Measurements from ENCODE around the gene C9. TPM values are rescaled to one million over a fixed set of nuclear protein-coding genes. Genes with fewer than 3 reads are reported as not detected.

The C9 gene
- total and polyA plus RNA-seq, 2 experiments from 2014 or later = not detected

- TF ChIP-seq, protein P1, sequence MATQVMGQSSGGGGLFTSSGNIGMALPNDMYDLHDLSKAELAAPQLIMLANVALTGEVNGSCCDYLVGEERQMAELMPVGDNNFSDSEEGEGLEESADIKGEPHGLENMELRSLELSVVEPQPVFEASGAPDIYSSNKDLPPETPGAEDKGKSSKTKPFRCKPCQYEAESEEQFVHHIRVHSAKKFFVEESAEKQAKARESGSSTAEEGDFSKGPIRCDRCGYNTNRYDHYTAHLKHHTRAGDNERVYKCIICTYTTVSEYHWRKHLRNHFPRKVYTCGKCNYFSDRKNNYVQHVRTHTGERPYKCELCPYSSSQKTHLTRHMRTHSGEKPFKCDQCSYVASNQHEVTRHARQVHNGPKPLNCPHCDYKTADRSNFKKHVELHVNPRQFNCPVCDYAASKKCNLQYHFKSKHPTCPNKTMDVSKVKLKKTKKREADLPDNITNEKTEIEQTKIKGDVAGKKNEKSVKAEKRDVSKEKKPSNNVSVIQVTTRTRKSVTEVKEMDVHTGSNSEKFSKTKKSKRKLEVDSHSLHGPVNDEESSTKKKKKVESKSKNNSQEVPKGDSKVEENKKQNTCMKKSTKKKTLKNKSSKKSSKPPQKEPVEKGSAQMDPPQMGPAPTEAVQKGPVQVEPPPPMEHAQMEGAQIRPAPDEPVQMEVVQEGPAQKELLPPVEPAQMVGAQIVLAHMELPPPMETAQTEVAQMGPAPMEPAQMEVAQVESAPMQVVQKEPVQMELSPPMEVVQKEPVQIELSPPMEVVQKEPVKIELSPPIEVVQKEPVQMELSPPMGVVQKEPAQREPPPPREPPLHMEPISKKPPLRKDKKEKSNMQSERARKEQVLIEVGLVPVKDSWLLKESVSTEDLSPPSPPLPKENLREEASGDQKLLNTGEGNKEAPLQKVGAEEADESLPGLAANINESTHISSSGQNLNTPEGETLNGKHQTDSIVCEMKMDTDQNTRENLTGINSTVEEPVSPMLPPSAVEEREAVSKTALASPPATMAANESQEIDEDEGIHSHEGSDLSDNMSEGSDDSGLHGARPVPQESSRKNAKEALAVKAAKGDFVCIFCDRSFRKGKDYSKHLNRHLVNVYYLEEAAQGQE (IDR thresholded peaks at IDR 0.05; ENCODE audit: unreplicated experiment) = no peak
- TF ChIP-seq ETS1 (IDR thresholded peaks at IDR 0.05) (no peak), ZNF114 (CRISPR knock-in tag; IDR thresholded peaks at IDR 0.05) (no peak), EZH2 (IDR thresholded peaks at IDR 0.05; ENCODE audit: low read depth, unreplicated experiment) (no peak), ZNF331 (CRISPR knock-in tag; IDR thresholded peaks at IDR 0.05; ENCODE audit: low read depth) (no peak), CREB1 (CRISPR knock-in tag; IDR thresholded peaks at IDR 0.05; ENCODE audit: low read depth) (no peak), NANOG (IDR thresholded peaks at IDR 0.05; ENCODE audit: borderline replicate concordance) (no peak), EZH2phosphoT487 (IDR thresholded peaks at IDR 0.05; ENCODE audit: unreplicated experiment) (no peak)
- TF ChIP-seq, protein P2, sequence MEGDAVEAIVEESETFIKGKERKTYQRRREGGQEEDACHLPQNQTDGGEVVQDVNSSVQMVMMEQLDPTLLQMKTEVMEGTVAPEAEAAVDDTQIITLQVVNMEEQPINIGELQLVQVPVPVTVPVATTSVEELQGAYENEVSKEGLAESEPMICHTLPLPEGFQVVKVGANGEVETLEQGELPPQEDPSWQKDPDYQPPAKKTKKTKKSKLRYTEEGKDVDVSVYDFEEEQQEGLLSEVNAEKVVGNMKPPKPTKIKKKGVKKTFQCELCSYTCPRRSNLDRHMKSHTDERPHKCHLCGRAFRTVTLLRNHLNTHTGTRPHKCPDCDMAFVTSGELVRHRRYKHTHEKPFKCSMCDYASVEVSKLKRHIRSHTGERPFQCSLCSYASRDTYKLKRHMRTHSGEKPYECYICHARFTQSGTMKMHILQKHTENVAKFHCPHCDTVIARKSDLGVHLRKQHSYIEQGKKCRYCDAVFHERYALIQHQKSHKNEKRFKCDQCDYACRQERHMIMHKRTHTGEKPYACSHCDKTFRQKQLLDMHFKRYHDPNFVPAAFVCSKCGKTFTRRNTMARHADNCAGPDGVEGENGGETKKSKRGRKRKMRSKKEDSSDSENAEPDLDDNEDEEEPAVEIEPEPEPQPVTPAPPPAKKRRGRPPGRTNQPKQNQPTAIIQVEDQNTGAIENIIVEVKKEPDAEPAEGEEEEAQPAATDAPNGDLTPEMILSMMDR (conservative IDR thresholded peaks at IDR 0.05; ENCODE audit: low read depth in 2 of 2) = no peak
- TF ChIP-seq, protein P3, sequence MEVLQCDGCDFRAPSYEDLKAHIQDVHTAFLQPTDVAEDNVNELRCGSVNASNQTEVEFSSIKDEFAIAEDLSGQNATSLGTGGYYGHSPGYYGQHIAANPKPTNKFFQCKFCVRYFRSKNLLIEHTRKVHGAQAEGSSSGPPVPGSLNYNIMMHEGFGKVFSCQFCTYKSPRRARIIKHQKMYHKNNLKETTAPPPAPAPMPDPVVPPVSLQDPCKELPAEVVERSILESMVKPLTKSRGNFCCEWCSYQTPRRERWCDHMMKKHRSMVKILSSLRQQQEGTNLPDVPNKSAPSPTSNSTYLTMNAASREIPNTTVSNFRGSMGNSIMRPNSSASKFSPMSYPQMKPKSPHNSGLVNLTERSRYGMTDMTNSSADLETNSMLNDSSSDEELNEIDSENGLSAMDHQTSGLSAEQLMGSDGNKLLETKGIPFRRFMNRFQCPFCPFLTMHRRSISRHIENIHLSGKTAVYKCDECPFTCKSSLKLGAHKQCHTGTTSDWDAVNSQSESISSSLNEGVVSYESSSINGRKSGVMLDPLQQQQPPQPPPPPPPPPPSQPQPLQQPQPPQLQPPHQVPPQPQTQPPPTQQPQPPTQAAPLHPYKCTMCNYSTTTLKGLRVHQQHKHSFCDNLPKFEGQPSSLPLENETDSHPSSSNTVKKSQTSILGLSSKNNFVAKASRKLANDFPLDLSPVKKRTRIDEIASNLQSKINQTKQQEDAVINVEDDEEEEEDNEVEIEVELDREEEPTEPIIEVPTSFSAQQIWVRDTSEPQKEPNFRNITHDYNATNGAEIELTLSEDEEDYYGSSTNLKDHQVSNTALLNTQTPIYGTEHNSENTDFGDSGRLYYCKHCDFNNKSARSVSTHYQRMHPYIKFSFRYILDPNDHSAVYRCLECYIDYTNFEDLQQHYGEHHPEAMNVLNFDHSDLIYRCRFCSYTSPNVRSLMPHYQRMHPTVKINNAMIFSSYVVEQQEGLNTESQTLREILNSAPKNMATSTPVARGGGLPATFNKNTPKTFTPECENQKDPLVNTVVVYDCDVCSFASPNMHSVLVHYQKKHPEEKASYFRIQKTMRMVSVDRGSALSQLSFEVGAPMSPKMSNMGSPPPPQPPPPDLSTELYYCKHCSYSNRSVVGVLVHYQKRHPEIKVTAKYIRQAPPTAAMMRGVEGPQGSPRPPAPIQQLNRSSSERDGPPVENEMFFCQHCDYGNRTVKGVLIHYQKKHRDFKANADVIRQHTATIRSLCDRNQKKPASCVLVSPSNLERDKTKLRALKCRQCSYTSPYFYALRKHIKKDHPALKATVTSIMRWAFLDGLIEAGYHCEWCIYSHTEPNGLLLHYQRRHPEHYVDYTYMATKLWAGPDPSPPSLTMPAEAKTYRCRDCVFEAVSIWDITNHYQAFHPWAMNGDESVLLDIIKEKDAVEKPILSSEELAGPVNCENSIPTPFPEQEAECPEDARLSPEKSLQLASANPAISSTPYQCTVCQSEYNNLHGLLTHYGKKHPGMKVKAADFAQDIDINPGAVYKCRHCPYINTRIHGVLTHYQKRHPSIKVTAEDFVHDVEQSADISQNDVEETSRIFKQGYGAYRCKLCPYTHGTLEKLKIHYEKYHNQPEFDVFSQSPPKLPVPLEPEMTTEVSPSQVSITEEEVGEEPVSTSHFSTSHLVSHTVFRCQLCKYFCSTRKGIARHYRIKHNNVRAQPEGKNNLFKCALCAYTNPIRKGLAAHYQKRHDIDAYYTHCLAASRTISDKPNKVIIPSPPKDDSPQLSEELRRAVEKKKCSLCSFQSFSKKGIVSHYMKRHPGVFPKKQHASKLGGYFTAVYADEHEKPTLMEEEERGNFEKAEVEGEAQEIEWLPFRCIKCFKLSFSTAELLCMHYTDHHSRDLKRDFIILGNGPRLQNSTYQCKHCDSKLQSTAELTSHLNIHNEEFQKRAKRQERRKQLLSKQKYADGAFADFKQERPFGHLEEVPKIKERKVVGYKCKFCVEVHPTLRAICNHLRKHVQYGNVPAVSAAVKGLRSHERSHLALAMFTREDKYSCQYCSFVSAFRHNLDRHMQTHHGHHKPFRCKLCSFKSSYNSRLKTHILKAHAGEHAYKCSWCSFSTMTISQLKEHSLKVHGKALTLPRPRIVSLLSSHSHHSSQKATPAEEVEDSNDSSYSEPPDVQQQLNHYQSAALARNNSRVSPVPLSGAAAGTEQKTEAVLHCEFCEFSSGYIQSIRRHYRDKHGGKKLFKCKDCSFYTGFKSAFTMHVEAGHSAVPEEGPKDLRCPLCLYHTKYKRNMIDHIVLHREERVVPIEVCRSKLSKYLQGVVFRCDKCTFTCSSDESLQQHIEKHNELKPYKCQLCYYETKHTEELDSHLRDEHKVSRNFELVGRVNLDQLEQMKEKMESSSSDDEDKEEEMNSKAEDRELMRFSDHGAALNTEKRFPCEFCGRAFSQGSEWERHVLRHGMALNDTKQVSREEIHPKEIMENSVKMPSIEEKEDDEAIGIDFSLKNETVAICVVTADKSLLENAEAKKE (CRISPR knock-in tag; IDR thresholded peaks at IDR 0.05) = no peak
- H3K27ac ChIP-seq (ENCODE audit: low read depth) = no peak overlapping the region
- DNase-seq (ENCODE audit: low spot score) (no peak), ATAC-seq (no peak)
- H3K4me1 ChIP-seq (ENCODE audit: insufficient read depth) = peaks cover 28% of the 10 kb centered on the region
- Mint-ChIP-seq H3K4me1 (peaks cover 43% of the 10 kb centered on the region), H3K36me3 (ENCODE audit: low read depth) (no peaks in the 10 kb centered on the region), H3K9me3 (no peaks in the 10 kb centered on the region), H3K27ac (no peak overlapping the region), H3K27me3 (ENCODE audit: insufficient read depth, low read depth, poor library complexity) (no peaks in the 10 kb centered on the region), H3K4me3 (no peak overlapping the region)
- H2AFZ ChIP-seq = no peak overlapping the region
- no peak overlapping the region for H3K4me2 ChIP-seq
- H3K36me3 ChIP-seq (ENCODE audit: insufficient read depth) = no peaks in the 10 kb centered on the region
- no peaks in the 10 kb centered on the region for H3F3A ChIP-seq (replicated peaks; ENCODE audit: low read depth)
- no peaks in the 10 kb centered on the region for H3K79me2 ChIP-seq (replicated peaks; ENCODE audit: insufficient read depth)
- H4K20me1 ChIP-seq (replicated peaks; ENCODE audit: insufficient read depth) = no peaks in the 10 kb centered on the region
- H3K9me2 ChIP-seq (ENCODE audit: insufficient read depth) = no peaks in the 10 kb centered on the region
- no peak overlapping the region for H3K4me3 ChIP-seq
- no peaks in the 10 kb centered on the region for H3K27me3 ChIP-seq (ENCODE audit: insufficient read depth)
These were observed 47.7 kb upstream of the C9 start for GRCh38 chr5:39411985-39412384.

Measured in GM23338 (cell line).